ENCODE measurements around the gene OGA. TPM values are rescaled to one million over a fixed set of nuclear protein-coding genes. Genes with fewer than 3 reads are reported as not detected.

The OGA gene
- total and polyA plus RNA-seq, 9 of the 15 experiments (the other 6 are each of a cell fraction or from before 2014, with no cell fraction given): 13.5 to 73.5 (median 59.5) TPM

DNA sequence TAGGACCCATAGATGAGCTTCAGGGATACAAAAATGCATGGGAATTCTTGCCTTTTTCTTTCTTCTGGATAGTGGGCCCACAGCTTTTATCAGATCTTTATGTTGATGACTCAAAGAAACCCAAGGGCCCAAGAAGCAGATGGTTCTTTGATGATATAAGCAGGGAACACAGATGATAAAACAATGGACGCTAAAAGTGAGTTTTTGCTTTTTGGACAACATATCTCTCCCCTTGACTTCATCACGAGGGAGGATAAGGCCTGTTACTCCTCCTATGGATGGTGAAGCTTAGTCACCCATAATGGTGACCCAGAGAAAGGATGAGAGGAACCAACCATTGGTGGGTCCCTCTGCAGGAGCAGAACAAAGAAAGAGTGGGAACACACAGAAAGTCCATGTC lies 6.5 kb upstream of the OGA start (continued):
- TF ChIP-seq SMARCB1 (IDR thresholded peaks at IDR 0.05; ENCODE audit: insufficient read length, low read depth) (no peak), MIER1 (IDR thresholded peaks at IDR 0.05; ENCODE audit: low read depth) (no peak), TAL1 (IDR thresholded peaks at IDR 0.05) (peak; percentile 84)
- TF ChIP-seq, protein P1, sequence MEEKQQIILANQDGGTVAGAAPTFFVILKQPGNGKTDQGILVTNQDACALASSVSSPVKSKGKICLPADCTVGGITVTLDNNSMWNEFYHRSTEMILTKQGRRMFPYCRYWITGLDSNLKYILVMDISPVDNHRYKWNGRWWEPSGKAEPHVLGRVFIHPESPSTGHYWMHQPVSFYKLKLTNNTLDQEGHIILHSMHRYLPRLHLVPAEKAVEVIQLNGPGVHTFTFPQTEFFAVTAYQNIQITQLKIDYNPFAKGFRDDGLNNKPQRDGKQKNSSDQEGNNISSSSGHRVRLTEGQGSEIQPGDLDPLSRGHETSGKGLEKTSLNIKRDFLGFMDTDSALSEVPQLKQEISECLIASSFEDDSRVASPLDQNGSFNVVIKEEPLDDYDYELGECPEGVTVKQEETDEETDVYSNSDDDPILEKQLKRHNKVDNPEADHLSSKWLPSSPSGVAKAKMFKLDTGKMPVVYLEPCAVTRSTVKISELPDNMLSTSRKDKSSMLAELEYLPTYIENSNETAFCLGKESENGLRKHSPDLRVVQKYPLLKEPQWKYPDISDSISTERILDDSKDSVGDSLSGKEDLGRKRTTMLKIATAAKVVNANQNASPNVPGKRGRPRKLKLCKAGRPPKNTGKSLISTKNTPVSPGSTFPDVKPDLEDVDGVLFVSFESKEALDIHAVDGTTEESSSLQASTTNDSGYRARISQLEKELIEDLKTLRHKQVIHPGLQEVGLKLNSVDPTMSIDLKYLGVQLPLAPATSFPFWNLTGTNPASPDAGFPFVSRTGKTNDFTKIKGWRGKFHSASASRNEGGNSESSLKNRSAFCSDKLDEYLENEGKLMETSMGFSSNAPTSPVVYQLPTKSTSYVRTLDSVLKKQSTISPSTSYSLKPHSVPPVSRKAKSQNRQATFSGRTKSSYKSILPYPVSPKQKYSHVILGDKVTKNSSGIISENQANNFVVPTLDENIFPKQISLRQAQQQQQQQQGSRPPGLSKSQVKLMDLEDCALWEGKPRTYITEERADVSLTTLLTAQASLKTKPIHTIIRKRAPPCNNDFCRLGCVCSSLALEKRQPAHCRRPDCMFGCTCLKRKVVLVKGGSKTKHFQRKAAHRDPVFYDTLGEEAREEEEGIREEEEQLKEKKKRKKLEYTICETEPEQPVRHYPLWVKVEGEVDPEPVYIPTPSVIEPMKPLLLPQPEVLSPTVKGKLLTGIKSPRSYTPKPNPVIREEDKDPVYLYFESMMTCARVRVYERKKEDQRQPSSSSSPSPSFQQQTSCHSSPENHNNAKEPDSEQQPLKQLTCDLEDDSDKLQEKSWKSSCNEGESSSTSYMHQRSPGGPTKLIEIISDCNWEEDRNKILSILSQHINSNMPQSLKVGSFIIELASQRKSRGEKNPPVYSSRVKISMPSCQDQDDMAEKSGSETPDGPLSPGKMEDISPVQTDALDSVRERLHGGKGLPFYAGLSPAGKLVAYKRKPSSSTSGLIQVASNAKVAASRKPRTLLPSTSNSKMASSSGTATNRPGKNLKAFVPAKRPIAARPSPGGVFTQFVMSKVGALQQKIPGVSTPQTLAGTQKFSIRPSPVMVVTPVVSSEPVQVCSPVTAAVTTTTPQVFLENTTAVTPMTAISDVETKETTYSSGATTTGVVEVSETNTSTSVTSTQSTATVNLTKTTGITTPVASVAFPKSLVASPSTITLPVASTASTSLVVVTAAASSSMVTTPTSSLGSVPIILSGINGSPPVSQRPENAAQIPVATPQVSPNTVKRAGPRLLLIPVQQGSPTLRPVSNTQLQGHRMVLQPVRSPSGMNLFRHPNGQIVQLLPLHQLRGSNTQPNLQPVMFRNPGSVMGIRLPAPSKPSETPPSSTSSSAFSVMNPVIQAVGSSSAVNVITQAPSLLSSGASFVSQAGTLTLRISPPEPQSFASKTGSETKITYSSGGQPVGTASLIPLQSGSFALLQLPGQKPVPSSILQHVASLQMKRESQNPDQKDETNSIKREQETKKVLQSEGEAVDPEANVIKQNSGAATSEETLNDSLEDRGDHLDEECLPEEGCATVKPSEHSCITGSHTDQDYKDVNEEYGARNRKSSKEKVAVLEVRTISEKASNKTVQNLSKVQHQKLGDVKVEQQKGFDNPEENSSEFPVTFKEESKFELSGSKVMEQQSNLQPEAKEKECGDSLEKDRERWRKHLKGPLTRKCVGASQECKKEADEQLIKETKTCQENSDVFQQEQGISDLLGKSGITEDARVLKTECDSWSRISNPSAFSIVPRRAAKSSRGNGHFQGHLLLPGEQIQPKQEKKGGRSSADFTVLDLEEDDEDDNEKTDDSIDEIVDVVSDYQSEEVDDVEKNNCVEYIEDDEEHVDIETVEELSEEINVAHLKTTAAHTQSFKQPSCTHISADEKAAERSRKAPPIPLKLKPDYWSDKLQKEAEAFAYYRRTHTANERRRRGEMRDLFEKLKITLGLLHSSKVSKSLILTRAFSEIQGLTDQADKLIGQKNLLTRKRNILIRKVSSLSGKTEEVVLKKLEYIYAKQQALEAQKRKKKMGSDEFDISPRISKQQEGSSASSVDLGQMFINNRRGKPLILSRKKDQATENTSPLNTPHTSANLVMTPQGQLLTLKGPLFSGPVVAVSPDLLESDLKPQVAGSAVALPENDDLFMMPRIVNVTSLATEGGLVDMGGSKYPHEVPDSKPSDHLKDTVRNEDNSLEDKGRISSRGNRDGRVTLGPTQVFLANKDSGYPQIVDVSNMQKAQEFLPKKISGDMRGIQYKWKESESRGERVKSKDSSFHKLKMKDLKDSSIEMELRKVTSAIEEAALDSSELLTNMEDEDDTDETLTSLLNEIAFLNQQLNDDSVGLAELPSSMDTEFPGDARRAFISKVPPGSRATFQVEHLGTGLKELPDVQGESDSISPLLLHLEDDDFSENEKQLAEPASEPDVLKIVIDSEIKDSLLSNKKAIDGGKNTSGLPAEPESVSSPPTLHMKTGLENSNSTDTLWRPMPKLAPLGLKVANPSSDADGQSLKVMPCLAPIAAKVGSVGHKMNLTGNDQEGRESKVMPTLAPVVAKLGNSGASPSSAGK (IDR thresholded peaks at IDR 0.05): 0 out of 2 replicates have a peak, but pooled peaks have one; percentile 9
- TF ChIP-seq, protein P2, sequence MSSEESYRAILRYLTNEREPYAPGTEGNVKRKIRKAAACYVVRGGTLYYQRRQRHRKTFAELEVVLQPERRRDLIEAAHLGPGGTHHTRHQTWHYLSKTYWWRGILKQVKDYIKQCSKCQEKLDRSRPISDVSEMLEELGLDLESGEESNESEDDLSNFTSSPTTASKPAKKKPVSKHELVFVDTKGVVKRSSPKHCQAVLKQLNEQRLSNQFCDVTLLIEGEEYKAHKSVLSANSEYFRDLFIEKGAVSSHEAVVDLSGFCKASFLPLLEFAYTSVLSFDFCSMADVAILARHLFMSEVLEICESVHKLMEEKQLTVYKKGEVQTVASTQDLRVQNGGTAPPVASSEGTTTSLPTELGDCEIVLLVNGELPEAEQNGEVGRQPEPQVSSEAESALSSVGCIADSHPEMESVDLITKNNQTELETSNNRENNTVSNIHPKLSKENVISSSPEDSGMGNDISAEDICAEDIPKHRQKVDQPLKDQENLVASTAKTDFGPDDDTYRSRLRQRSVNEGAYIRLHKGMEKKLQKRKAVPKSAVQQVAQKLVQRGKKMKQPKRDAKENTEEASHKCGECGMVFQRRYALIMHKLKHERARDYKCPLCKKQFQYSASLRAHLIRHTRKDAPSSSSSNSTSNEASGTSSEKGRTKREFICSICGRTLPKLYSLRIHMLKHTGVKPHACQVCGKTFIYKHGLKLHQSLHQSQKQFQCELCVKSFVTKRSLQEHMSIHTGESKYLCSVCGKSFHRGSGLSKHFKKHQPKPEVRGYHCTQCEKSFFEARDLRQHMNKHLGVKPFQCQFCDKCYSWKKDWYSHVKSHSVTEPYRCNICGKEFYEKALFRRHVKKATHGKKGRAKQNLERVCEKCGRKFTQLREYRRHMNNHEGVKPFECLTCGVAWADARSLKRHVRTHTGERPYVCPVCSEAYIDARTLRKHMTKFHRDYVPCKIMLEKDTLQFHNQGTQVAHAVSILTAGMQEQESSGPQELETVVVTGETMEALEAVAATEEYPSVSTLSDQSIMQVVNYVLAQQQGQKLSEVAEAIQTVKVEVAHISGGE (CRISPR knock-in tag; IDR thresholded peaks at IDR 0.05): peak in 1 of 3 experiments; percentile 78; a peak in 2 of 6 replicates
- TF ChIP-seq, protein P3, sequence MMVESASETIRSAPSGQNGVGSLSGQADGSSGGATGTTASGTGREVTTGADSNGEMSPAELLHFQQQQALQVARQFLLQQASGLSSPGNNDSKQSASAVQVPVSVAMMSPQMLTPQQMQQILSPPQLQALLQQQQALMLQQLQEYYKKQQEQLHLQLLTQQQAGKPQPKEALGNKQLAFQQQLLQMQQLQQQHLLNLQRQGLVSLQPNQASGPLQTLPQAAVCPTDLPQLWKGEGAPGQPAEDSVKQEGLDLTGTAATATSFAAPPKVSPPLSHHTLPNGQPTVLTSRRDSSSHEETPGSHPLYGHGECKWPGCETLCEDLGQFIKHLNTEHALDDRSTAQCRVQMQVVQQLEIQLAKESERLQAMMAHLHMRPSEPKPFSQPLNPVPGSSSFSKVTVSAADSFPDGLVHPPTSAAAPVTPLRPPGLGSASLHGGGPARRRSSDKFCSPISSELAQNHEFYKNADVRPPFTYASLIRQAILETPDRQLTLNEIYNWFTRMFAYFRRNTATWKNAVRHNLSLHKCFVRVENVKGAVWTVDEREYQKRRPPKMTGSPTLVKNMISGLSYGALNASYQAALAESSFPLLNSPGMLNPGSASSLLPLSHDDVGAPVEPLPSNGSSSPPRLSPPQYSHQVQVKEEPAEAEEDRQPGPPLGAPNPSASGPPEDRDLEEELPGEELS (CRISPR knock-in tag; IDR thresholded peaks at IDR 0.05; ENCODE audit: borderline replicate concordance): no peak
- TF ChIP-seq, protein P4, sequence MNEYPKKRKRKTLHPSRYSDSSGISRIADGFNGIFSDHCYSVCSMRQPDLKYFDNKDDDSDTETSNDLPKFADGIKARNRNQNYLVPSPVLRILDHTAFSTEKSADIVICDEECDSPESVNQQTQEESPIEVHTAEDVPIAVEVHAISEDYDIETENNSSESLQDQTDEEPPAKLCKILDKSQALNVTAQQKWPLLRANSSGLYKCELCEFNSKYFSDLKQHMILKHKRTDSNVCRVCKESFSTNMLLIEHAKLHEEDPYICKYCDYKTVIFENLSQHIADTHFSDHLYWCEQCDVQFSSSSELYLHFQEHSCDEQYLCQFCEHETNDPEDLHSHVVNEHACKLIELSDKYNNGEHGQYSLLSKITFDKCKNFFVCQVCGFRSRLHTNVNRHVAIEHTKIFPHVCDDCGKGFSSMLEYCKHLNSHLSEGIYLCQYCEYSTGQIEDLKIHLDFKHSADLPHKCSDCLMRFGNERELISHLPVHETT (CRISPR knock-in tag; conservative IDR thresholded peaks at IDR 0.05 in 1 of 2, IDR thresholded peaks at IDR 0.05 in 1 of 2): peak in 1 of 2 experiments; percentile 57; a peak in 1 of 4 replicates

All from K562 (cell line).